Measurements from ENCODE around the gene USP32. TPM values are rescaled to one million over a fixed set of nuclear protein-coding genes. Genes with fewer than 3 reads are reported as not detected.
"Not testable (repeated sequence)": the region's sequence is repeated elsewhere in the genome, so short reads cannot be mapped to it uniquely, and the experiment has no call there.

Gene USP32
- polyA plus RNA-seq, 3 donors, result 39.8 to 48.1 (median 45.7) TPM

GRCh38 chr17:60180380-60180779 lies 211.6 kb downstream of the USP32 start:
- not testable (repeated sequence) for DNase-seq

- not testable (repeated sequence) for DNase-seq
These were observed 213.8 kb downstream of the USP32 start for GRCh38 chr17:60178180-60178579.

GRCh38 chr17:60176763-60177162 lies 215.2 kb downstream of the USP32 start:
- not testable (repeated sequence) for DNase-seq

- DNase-seq, result not testable (repeated sequence)
These were observed 217.2 kb downstream of the USP32 start for GRCh38 chr17:60174767-60175166.

GRCh38 chr17:60174035-60174434 lies 217.9 kb downstream of the USP32 start:
- no peak for DNase-seq

- DNase-seq, result no peak
These were observed 218.6 kb downstream of the USP32 start for GRCh38 chr17:60173304-60173819.

- no peak for DNase-seq
These were observed 220.2 kb downstream of the USP32 start for GRCh38 chr17:60171753-60172079.

- no peak for DNase-seq
These were observed 220.8 kb downstream of the USP32 start for GRCh38 chr17:60170835-60171752.

- DNase-seq, result no peak
These were observed 221.8 kb downstream of the USP32 start for GRCh38 chr17:60169921-60170817.

- no peak for DNase-seq
These were observed 223.3 kb downstream of the USP32 start for GRCh38 chr17:60168654-60169053.

GRCh38 chr17:60167065-60167741 lies 224.7 kb downstream of the USP32 start:
- DNase-seq, result no peak

GRCh38 chr17:60165971-60166370 lies 226.0 kb downstream of the USP32 start:
- no peak for DNase-seq

- DNase-seq, result no peak
These were observed 226.7 kb downstream of the USP32 start for GRCh38 chr17:60165223-60165622.

- DNase-seq, result no peak
These were observed 227.2 kb downstream of the USP32 start for GRCh38 chr17:60164697-60165096.

GRCh38 chr17:60164164-60164563 lies 227.8 kb downstream of the USP32 start:
- no peak for DNase-seq

GRCh38 chr17:60163108-60163784 lies 228.7 kb downstream of the USP32 start:
- no peak for DNase-seq

- DNase-seq, result no peak
These were observed 230.2 kb downstream of the USP32 start for GRCh38 chr17:60161598-60162330.

GRCh38 chr17:60160829-60161501 lies 231.0 kb downstream of the USP32 start:
- no peak for DNase-seq

GRCh38 chr17:60159479-60159866 lies 232.5 kb downstream of the USP32 start:
- DNase-seq, result no peak

Data from renal pelvis (tissue), 4 donors.